Colonic mucosa (tissue), 4 donors: ENCODE measurements around the gene TSHR. TPM values are rescaled to one million over a fixed set of nuclear protein-coding genes. Genes with fewer than 3 reads are reported as not detected.

Experiments
- DNase-seq: peaks from one replicate; pipeline ENCODE4 v3.0.0-alpha.2; 2020
- H3K27ac ChIP-seq: fragments of 200-600 bp; one replicate; pipeline ENCODE4 v1.8.0; 2021
- H3K27me3 ChIP-seq: fragments of 200-600 bp; one replicate; pipeline ENCODE4 v1.8.0; 2021
- H3K36me3 ChIP-seq: fragments of 200-600 bp; one replicate; pipeline ENCODE4 v1.8.0; 2021
- H3K4me1 ChIP-seq: fragments of 200-600 bp; one replicate; pipeline ENCODE4 v1.8.0; 2021; ENCODE audit warnings: mild to moderate bottlenecking
- H3K4me3 ChIP-seq: fragments of 200-600 bp; one replicate; pipeline ENCODE4 v1.8.0; 2021
- H3K9ac ChIP-seq, 2 donors: one replicate each; pipeline ENCODE4 v1.7.0; 2013; ENCODE audit warnings: control low read depth in 2 of 2, low read depth in 2 of 2, low read length in 2 of 2
- H3K9me3 ChIP-seq: fragments of 200-600 bp; one replicate; pipeline ENCODE4 v1.8.0; 2021
- intact Hi-C: fragments of 100-400 bp; cut with DNase I; formaldehyde crosslinking; loops from one replicate; pipeline ENCODE4 v1.14.1; 2022
- total RNA-seq, 2 donors: library from RNA; stranded (reverse); fragmentation: NEBNext Ultra II Directional in 1 of 2; extraction: Animal tissue kit (Norgen Biotek cat#: 25700) in 1 of 2; gene quantifications; one replicate each; pipeline ENCODE4 v1.2.1, GENCODE V29; 2021
- TF ChIP-seq, protein P1 (sequence below): fragments of 200-600 bp; IDR thresholded peaks from one replicate; pipeline ENCODE4 v1.8.0; 2022; ENCODE audit warnings: antibody characterized with exemption, mild to moderate bottlenecking
- donor health status: healthy.
- donor health status: DM: no; HTN: no; CAD: no.
- donor health status: DM: no; HTN: no; CAD: no.

The TSHR gene
- total RNA-seq, 2 donors from 2014 or later, result 0.11 to 0.25 TPM

DNA sequence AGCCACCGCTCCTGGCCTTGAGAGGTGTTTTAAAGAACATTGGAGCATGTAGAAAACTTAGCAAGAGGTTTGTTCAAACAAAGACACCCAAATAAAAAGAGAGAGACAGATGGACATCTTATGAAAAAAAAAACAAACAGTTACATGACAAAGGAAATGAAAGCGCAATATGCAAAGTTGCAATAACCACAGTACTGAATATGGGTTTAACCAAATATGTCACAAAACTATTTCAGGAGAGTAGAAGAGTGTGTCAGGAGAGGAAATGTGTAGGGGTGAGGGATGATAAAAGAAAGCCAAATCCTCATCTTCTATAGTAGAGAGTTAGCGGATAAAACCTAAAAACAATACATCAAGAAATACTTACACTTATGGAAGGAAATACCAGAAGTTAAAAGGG is 166.9 kb downstream of the TSHR start:
- no peak overlapping the region for H3K27ac ChIP-seq
- H3K9me3 ChIP-seq, result no peaks in the 10 kb centered on the region
- TF ChIP-seq, protein P1, sequence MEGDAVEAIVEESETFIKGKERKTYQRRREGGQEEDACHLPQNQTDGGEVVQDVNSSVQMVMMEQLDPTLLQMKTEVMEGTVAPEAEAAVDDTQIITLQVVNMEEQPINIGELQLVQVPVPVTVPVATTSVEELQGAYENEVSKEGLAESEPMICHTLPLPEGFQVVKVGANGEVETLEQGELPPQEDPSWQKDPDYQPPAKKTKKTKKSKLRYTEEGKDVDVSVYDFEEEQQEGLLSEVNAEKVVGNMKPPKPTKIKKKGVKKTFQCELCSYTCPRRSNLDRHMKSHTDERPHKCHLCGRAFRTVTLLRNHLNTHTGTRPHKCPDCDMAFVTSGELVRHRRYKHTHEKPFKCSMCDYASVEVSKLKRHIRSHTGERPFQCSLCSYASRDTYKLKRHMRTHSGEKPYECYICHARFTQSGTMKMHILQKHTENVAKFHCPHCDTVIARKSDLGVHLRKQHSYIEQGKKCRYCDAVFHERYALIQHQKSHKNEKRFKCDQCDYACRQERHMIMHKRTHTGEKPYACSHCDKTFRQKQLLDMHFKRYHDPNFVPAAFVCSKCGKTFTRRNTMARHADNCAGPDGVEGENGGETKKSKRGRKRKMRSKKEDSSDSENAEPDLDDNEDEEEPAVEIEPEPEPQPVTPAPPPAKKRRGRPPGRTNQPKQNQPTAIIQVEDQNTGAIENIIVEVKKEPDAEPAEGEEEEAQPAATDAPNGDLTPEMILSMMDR, result no peak
- intact Hi-C loops, result no loop called here
- no peaks in the 10 kb centered on the region for H3K4me1 ChIP-seq
- DNase-seq, result no peak
- H3K9ac ChIP-seq, result no peak overlapping the region
- no peaks in the 10 kb centered on the region for H3K36me3 ChIP-seq
- no peaks in the 10 kb centered on the region for H3K27me3 ChIP-seq
- H3K4me3 ChIP-seq, result no peak overlapping the region

DNA sequence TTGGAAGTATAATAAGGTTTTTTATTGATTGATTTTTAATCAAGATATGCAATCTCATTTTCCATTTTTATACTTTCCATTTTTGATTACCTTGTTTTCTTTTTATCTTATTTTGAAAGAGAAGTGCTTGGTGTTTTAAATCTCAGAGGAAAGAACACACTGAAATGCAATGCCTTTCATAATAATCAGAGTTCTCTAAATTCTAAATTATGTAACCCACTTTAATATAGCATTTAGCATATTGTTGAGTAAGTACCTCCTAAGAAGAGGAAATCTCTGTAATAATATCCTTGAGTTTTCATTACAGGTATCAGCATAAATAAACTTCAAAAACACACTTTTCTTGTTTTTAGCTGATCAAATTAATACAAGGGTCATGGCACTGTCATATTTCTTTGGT is 168.4 kb downstream of the TSHR start:
- H3K9ac ChIP-seq, result no peak overlapping the region
- no peak overlapping the region for H3K27ac ChIP-seq
- intact Hi-C loops, result no loop called here
- no peaks in the 10 kb centered on the region for H3K4me1 ChIP-seq
- no peak for DNase-seq
- no peaks in the 10 kb centered on the region for H3K9me3 ChIP-seq
- no peaks in the 10 kb centered on the region for H3K27me3 ChIP-seq
- no peak overlapping the region for H3K4me3 ChIP-seq
- no peaks in the 10 kb centered on the region for H3K36me3 ChIP-seq
- TF ChIP-seq, protein P1, result no peak

DNA sequence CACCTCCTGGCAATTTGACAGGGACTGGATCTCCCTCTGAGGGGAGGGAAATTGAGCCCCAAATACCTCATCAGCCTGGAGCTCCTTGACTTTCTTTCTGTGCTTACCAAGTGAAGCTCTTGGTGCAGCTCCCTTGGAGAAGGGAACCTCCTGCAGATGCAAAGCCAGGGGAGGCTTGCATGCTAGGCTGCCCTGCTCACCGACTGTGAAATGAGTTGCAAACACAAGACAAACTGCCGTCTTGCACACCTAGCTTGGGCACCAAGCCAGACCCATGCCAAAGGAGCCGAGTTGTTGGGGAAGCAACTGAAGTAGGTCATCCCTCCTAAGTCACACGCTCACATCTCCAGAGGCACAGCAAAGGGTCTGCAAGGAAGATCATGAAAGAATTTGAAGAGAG is 170.1 kb downstream of the TSHR start:
- no peak overlapping the region for H3K4me3 ChIP-seq
- no peaks in the 10 kb centered on the region for H3K36me3 ChIP-seq
- no peak for DNase-seq
- no peak overlapping the region for H3K9ac ChIP-seq
- no peaks in the 10 kb centered on the region for H3K4me1 ChIP-seq
- TF ChIP-seq, protein P1, result no peak
- H3K9me3 ChIP-seq, result no peaks in the 10 kb centered on the region
- intact Hi-C loops, result no loop called here
- no peak overlapping the region for H3K27ac ChIP-seq
- no peaks in the 10 kb centered on the region for H3K27me3 ChIP-seq

DNA sequence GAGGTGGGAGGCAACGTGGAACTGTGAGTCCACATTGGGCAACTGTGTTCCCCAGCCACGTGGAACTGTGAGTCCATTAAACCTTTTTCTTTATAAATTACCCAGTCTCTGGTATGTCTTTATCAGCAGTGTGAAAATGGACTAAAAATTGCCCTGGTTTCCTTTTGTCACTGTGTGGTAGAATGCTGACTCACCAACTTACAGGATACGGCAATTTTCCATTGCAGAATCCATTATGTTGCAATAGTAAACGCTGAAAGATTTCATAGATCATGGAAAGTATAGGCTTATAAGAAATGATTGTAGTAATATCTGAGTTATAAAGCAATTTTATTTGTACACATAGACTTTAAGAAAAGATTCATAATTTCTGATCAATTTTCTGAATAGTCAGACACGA is 172.4 kb downstream of the TSHR start:
- Histone ChIP-seq H3K27me3 (no peaks in the 10 kb centered on the region), H3K4me3 (no peak overlapping the region), H3K9me3 (no peaks in the 10 kb centered on the region), H3K27ac (no peak overlapping the region), H3K36me3 (no peaks in the 10 kb centered on the region), H3K4me1 (no peaks in the 10 kb centered on the region), H3K9ac (no peak overlapping the region)
- DNase-seq, result no peak
- TF ChIP-seq, protein P1, result no peak
- intact Hi-C loops, result no loop called here

DNA sequence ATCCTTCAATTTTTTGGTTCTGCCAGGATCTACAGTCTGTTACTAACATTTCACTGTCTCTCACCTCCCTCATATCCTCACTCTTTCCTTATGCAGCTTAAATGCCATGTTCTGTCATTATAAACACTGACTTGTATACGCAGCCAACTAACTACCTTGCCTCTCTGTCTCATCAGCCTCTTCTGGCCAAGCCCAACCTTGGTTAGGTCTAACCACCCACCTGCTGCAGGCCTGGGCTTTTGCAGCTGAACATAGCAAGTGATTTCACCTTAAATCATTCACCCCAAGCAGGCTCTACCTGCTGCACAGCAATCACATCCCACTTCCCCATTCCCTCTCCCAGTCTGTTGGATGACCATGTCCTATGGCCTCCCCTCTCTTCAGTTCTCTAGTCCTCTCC is 173.8 kb downstream of the TSHR start:
- H3K27ac ChIP-seq, result no peak overlapping the region
- no peaks in the 10 kb centered on the region for H3K9me3 ChIP-seq
- H3K27me3 ChIP-seq, result no peaks in the 10 kb centered on the region
- intact Hi-C loops, result no loop called here
- H3K9ac ChIP-seq, result no peak overlapping the region
- no peak overlapping the region for H3K4me3 ChIP-seq
- H3K4me1 ChIP-seq, result no peaks in the 10 kb centered on the region
- DNase-seq, result no peak
- no peaks in the 10 kb centered on the region for H3K36me3 ChIP-seq
- TF ChIP-seq, protein P1, result no peak

DNA sequence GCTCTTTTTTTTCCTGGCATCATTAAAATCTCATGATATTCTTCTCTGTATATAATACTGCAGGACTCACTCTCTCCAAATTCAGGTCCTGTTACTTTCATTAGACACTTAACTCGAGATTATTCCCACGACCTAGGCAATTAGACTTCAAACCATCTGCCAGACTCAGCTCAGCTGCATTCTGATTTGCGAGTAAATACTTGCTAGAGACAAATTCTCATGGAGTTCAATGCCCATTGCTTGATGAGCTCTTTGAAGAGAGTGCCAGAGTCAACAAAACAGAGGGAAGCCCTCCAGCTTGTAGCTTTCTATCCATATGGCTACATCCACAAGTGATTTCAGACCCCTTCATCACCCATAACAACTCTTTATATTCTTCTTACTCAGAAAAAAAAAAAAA is 177.0 kb downstream of the TSHR start:
- no peak for DNase-seq
- no peak overlapping the region for H3K4me3 ChIP-seq
- H3K9ac ChIP-seq, result no peak overlapping the region
- H3K27me3 ChIP-seq, result no peaks in the 10 kb centered on the region
- no peaks in the 10 kb centered on the region for H3K36me3 ChIP-seq
- no peak overlapping the region for H3K27ac ChIP-seq
- intact Hi-C loops, result no loop called here
- TF ChIP-seq, protein P1, result no peak
- no peaks in the 10 kb centered on the region for H3K9me3 ChIP-seq
- no peaks in the 10 kb centered on the region for H3K4me1 ChIP-seq
